GM12878 (cell line): Measurements from ENCODE around the gene BDKRB2. TPM values are rescaled to one million over a fixed set of nuclear protein-coding genes. Genes with fewer than 3 reads are reported as not detected.

ENCODE experiments used
- ATAC-seq: fragments of 200-7000 bp; cut with Tn5 transposase; 3 replicates; pipeline ENCODE4 v1.9.1; 2020; ENCODE audit warnings: mild to moderate bottlenecking, moderate library complexity
- BruUV-seq: library from RNA; stranded (reverse); fragments of 400-500 nt; replicated peaks from 2 replicates; lab custom pipeline; 2021; lab: Mats Ljungman, UMichigan
- CTCF ChIA-PET: fragments of 300-600 bp; sonication (Branson Sonifier 250); formaldehyde crosslinking; extraction: SDS; loops from one replicate; lab custom pipeline; 2021; ENCODE audit warnings: inconsistent platforms; lab: Yijun Ruan, JAX
- POLR2A ChIA-PET: fragments of 350-600 bp; formaldehyde crosslinking; extraction: SDS; loops from one replicate; lab custom pipeline; 2021; ENCODE audit warnings: inconsistent platforms; lab: Charles Lee
- RAD21 ChIA-PET: fragments of 300-600 bp; sonication (Branson Sonifier 250); formaldehyde crosslinking; loops from one replicate; lab custom pipeline; 2023; ENCODE audit warnings: antibody characterized with exemption; ENCODE audit not compliant: unreplicated experiment; lab: Charles Lee
- SMC1A ChIA-PET: fragments of 300-600 bp; sonication (Branson Sonifier 250); formaldehyde crosslinking; loops from one replicate; lab custom pipeline; 2023; ENCODE audit not compliant: unreplicated experiment, uncharacterized antibody; lab: Charles Lee
- DNase-seq: peaks from one replicate; pipeline ENCODE4 v3.0.0-alpha.2; 2011; ENCODE audit warnings: low read depth, low spot score
- FAIRE-seq: peaks from 3 replicates; lab custom pipeline; 2011; peaks lifted over from hg19 to GRCh38; lab: Jason Lieb, UNC
- H2AFZ ChIP-seq: 2 replicates; pipeline ENCODE4 v1.6.0; 2011; ENCODE audit warnings: low read depth, low read length, control low read depth; ENCODE audit not compliant: control insufficient read depth
- H3K27ac ChIP-seq: 2 replicates; pipeline ENCODE4 v1.5.1; 2011; ENCODE audit warnings: control low read depth; ENCODE audit not compliant: control insufficient read depth, insufficient read depth
- H3K27me3 ChIP-seq, 2 experiments: replicated peaks in 1 of 2; 2 replicates each; pipeline versions ENCODE4 v1.6.0 to v1.6.1; 2011; ENCODE audit warnings: low read length in 1 of 2; ENCODE audit not compliant: control insufficient read depth in 2 of 2, insufficient read depth in 2 of 2
- H3K36me3 ChIP-seq, 2 experiments: 2 replicates each; pipeline ENCODE4 v1.5.1; 2011; ENCODE audit warnings: low read length in 1 of 2; ENCODE audit not compliant: control insufficient read depth in 2 of 2, insufficient read depth in 2 of 2
- H3K4me1 ChIP-seq: 2 replicates; pipeline ENCODE4 v1.6.1; 2011; ENCODE audit warnings: mild to moderate bottlenecking, low read length, moderate library complexity, mixed read lengths; ENCODE audit not compliant: control insufficient read depth, insufficient read depth
- H3K4me2 ChIP-seq: 2 replicates; pipeline ENCODE4 v1.6.0; 2011; ENCODE audit warnings: control low read depth; ENCODE audit not compliant: control insufficient read depth, insufficient read depth
- H3K4me3 ChIP-seq: fragments of 200-600 bp; sonication (generic); 2 replicates; pipeline ENCODE4 v1.5.1; 2016
- H3K79me2 ChIP-seq: 2 replicates; pipeline ENCODE4 v1.6.0; 2011; ENCODE audit warnings: low read length; ENCODE audit not compliant: control insufficient read depth, insufficient read depth
- H3K9ac ChIP-seq: 2 replicates; pipeline ENCODE4 v1.8.0; 2011; ENCODE audit warnings: low read length, control low read depth, mixed read lengths; ENCODE audit not compliant: control insufficient read depth, insufficient read depth
- H3K9me3 ChIP-seq: replicated peaks from 3 replicates; pipeline ENCODE4 v1.5.1; 2011; ENCODE audit warnings: mild to moderate bottlenecking, low read length; ENCODE audit not compliant: control insufficient read depth, insufficient read depth
- H4K20me1 ChIP-seq: 2 replicates; pipeline ENCODE4 v1.6.0; 2011; ENCODE audit not compliant: control insufficient read depth, insufficient read depth
- MLLT1 ChIP-seq: fragments of 450-650 bp; IDR thresholded peaks from 2 replicates; pipeline ENCODE4 v1.6.1; 2016; ENCODE audit warnings: mild to moderate bottlenecking
- NFYA ChIP-seq: IDR thresholded peaks from 2 replicates; pipeline ENCODE4 v1.6.1; 2011; ENCODE audit warnings: low read depth, mild to moderate bottlenecking, low read length, improper control_type of control experiment, borderline replicate concordance
- PAX8 ChIP-seq: fragments of 450-650 bp; IDR thresholded peaks from 2 replicates; pipeline ENCODE4 v1.6.1; 2017; ENCODE audit warnings: mild to moderate bottlenecking, moderate library complexity
- PKNOX1 ChIP-seq: fragments of 450-650 bp; IDR thresholded peaks from 2 replicates; pipeline ENCODE4 v1.6.1; 2016; ENCODE audit warnings: mild to moderate bottlenecking
- TCF12 ChIP-seq: IDR thresholded peaks from 2 replicates; pipeline ENCODE4 v1.6.1; 2011; ENCODE audit warnings: low read depth, mild to moderate bottlenecking, low read length
- ZNF274 ChIP-seq: IDR thresholded peaks from one replicate; pipeline ENCODE4 v1.8.0; 2011; ENCODE audit not compliant: insufficient read length, insufficient read depth
- WGBS: methylation state at CpG from one replicate; pipeline ENCODE4 v1.1.6; 2016; ENCODE audit warnings: low lambda C conversion rate; ENCODE audit not compliant: insufficient replicate concordance, insufficient coverage; ENCODE audit errors: missing lambda C conversion rate; 5-methylcytosine and 5-hydroxymethylcytosine counted together
- in situ Hi-C: fragments of 300-500 bp; cut with MboI; formaldehyde crosslinking; loops from 9 replicates; pipeline ENCODE4 v1.14.3; 2018; ENCODE audit warnings: mixed read lengths
- intact Hi-C: fragments of 100-400 bp; cut with micrococcal nuclease; formaldehyde crosslinking; loops from one replicate; pipeline ENCODE4 v1.14.2; 2022; ENCODE audit not compliant: unreplicated experiment
- polyA plus RNA-seq, 11 experiments: library from polyadenylated mRNA; depleted of rRNA in 4 of 11; unstranded in 6 of 11; stranded (reverse) in 5 of 11; fragments of >200 nt; fragmentation: Nextera tagmentation in 4 of 11; fragmentation: Illumina TruSeq in 1 of 11; extraction: Ambion mirVana in 4 of 11; extraction: Trizol in 1 of 11; gene quantifications; 1 replicate in 1 of 11; 2 replicates in 10 of 11; pipeline versions ENCODE4 v1.2.1 to v1.2.3, GENCODE V29; 2011 to 2016; ENCODE audit warnings: inconsistent platforms in 2 of 11, missing spikeins in 2 of 11, low read depth in 1 of 11
- total RNA-seq, 4 experiments: library from RNA; depleted of rRNA in 3 of 4; stranded (reverse); fragments of >200 nt in 3 of 4; fragmentation: Illumina TruSeq in 1 of 4; extraction: Trizol in 1 of 4; gene quantifications; 2 replicates each; pipeline versions ENCODE4 v1.2.1 to v1.2.3, GENCODE V29; 2013 to 2021

The BDKRB2 gene
- total and polyA plus RNA-seq, 10 of the 15 experiments (the other 5 are each of a cell fraction or from before 2014, with no cell fraction given) = 0.08 TPM; not detected in 9

- no peaks in the 10 kb centered on the region for H3K79me2 ChIP-seq
- TF ChIP-seq ZNF274 = no peak
- TF ChIP-seq PAX8 = no peak
- TF ChIP-seq, all 136 proteins: peak for 0
- Histone ChIP-seq H3K4me1 (no peaks in the 10 kb centered on the region), H3K36me3 (no peaks in the 10 kb centered on the region), H2AFZ (no peak overlapping the region), H3K9ac (no peak overlapping the region), H3K27me3 (peaks cover 7% of the 10 kb centered on the region in 2 experiments), H3K27ac (no peak overlapping the region), H4K20me1 (no peaks in the 10 kb centered on the region), H3K4me3 (no peak overlapping the region), H3K4me2 (no peak overlapping the region), H3K9me3 (peaks cover 2% of the 10 kb centered on the region; the same call in 1 of the 3 replicates)
- intact Hi-C loops (no loop called here), in situ Hi-C loops (no loop called here)
- DNase-seq (no peak), FAIRE-seq (no peak), ATAC-seq (no peak)
- SMC1A ChIA-PET = no interaction called here
- RAD21 ChIA-PET = no interaction called here
- CTCF ChIA-PET = no interaction called here
- 32% methylated on average over 12 of the region's 12 CpGs for WGBS
- BruUV-seq = no TSS peak
- POLR2A ChIA-PET = no interaction called here
Measured at GRCh38 chr14:96208739-96209138, 4.1 kb downstream of the BDKRB2 start.

GRCh38 chr14:96212140-96212539, 7.5 kb downstream of the BDKRB2 start:
- H3K27ac ChIP-seq = no peak overlapping the region
- no peak for FAIRE-seq
- no peak overlapping the region for H3K4me2 ChIP-seq
- H3K4me3 ChIP-seq = no peak overlapping the region
- no peaks in the 10 kb centered on the region for H3K36me3 ChIP-seq
- H3K79me2 ChIP-seq = no peaks in the 10 kb centered on the region
- H2AFZ ChIP-seq = no peak overlapping the region
- H3K4me1 ChIP-seq = no peaks in the 10 kb centered on the region
- SMC1A ChIA-PET = no interaction called here
- ATAC-seq = no peak
- H3K9ac ChIP-seq = no peak overlapping the region
- no peaks in the 10 kb centered on the region for H4K20me1 ChIP-seq
- no peak for TF ChIP-seq ZNF274
- no peak for TF ChIP-seq NFYA
- no peak for TF ChIP-seq MLLT1
- no peak for TF ChIP-seq TCF12
- no peak for TF ChIP-seq PKNOX1
- in situ Hi-C loops (no loop called here), intact Hi-C loops (no loop called here)
- RAD21 ChIA-PET = no interaction called here
- CTCF ChIA-PET = no interaction called here
- peaks cover 2% of the 10 kb centered on the region; the same call in 1 of the 3 replicates for H3K9me3 ChIP-seq
- DNase-seq = no peak
- POLR2A ChIA-PET = no interaction called here
- peaks cover 4 to 5% of the 10 kb centered on the region in 2 experiments; a peak in 3 of 4 replicates for H3K27me3 ChIP-seq
- BruUV-seq = no TSS peak
